ENCODE measurements around the gene MON1B. TPM values are rescaled to one million over a fixed set of nuclear protein-coding genes. Genes with fewer than 3 reads are reported as not detected.

The MON1B gene
- total RNA-seq, 1 donor from 2014 or later, result 70.7 TPM

DNA sequence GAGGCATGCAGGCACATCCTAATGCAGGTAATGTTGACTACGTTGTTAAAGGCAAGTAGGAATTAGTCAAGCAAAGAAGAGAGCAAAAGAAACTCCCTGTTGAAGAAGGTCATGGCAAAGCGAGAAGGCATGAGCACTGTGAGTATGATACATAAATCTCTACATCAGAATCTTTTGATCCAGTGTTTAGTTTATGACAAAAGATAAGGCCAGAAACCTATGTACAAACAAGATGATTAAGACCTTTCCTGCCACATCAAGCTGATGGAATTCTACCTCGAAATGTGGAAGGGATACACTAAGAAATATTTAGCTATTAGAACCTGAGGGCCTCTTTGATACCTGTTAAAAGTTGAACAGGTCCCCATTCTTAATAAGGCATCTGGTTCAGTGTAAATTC lies 28.4 kb downstream of the MON1B start:
- Mint-ChIP-seq H3K4me3 (no peak overlapping the region), H3K27ac (no peak overlapping the region)

DNA sequence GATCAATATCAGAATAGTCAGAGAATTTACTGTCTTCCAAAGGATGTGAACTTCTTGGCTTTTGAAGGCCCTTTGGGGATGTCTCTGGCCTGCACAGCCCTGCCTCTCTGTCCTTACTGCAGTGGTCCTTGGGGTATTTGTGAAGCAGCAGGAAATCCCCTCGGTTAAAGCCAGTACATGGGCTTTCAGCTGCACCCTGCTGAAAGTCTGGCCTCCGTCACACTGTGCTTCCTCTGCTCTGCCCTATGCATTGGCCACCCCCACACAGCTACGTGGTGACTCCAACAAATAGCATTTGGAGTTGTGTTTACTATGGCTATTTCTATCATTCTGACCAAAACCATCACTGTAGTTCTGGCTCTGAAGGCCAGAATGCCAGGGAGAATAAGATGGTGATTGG lies 29.4 kb downstream of the MON1B start:
- TF ChIP-seq CTCF (IDR thresholded peaks at IDR 0.05), result no peak
- intact Hi-C loops (cut with micrococcal nuclease), result no loop called here
- no peak overlapping the region for H3K4me3 Mint-ChIP-seq

More for the DNA sequence above, 28.4 kb downstream of the MON1B start:
- ChIA-PET POLR2A (no interaction called here), CTCF (no interaction called here)
- no peaks in the 10 kb centered on the region for H3K9me3 Mint-ChIP-seq
- H3K4me1 Mint-ChIP-seq, result no peaks in the 10 kb centered on the region
- DNase-seq (no peak), ATAC-seq (ENCODE audit: low read depth) (no peak)
- TF ChIP-seq CTCF (IDR thresholded peaks at IDR 0.05), result no peak
- intact Hi-C loops (cut with micrococcal nuclease), result no loop called here
- H3K27me3 Mint-ChIP-seq, result no peaks in the 10 kb centered on the region
- no peaks in the 10 kb centered on the region for H3K36me3 Mint-ChIP-seq (ENCODE audit: low read depth)

GRCh38 chr16:77221482-77221881 lies 30.5 kb downstream of the MON1B start:
- TF ChIP-seq CTCF (IDR thresholded peaks at IDR 0.05), result no peak
- Mint-ChIP-seq H3K4me1 (no peaks in the 10 kb centered on the region), H3K36me3 (ENCODE audit: low read depth) (no peaks in the 10 kb centered on the region), H3K4me3 (no peak overlapping the region), H3K9me3 (no peaks in the 10 kb centered on the region), H3K27ac (no peak overlapping the region), H3K27me3 (no peaks in the 10 kb centered on the region)
- CTCF ChIA-PET, result interaction anchor here (0.7 kb wide), 1 partner anchor 56 kb away, joined by 3 read pairs; no protein-coding TSS in a partner anchor
- intact Hi-C loops (cut with micrococcal nuclease), result no loop called here
- no peak for ATAC-seq (ENCODE audit: low read depth)
- POLR2A ChIA-PET, result interaction anchor here (0.6 kb wide), 1 partner anchor 31 kb away, joined by 6 read pairs; no protein-coding TSS in a partner anchor
- DNase-seq, result no peak

More for the DNA sequence above, 29.4 kb downstream of the MON1B start:
- H3K9me3 Mint-ChIP-seq, result no peaks in the 10 kb centered on the region
- no peaks in the 10 kb centered on the region for H3K27me3 Mint-ChIP-seq
- ATAC-seq (ENCODE audit: low read depth), result no peak
- no peaks in the 10 kb centered on the region for H3K36me3 Mint-ChIP-seq (ENCODE audit: low read depth)
- no peak for DNase-seq
- H3K4me1 Mint-ChIP-seq, result no peaks in the 10 kb centered on the region
- ChIA-PET POLR2A (no interaction called here), CTCF (no interaction called here)
- no peak overlapping the region for H3K27ac Mint-ChIP-seq

- Mint-ChIP-seq H3K36me3 (ENCODE audit: low read depth) (no peaks in the 10 kb centered on the region), H3K9me3 (no peaks in the 10 kb centered on the region), H3K4me1 (no peaks in the 10 kb centered on the region), H3K27me3 (no peaks in the 10 kb centered on the region), H3K27ac (no peak overlapping the region), H3K4me3 (no peak overlapping the region)
- ATAC-seq (ENCODE audit: low read depth) (no peak), DNase-seq (no peak)
- POLR2A ChIA-PET, result no interaction called here
- CTCF ChIA-PET, result interaction anchor here (0.7 to 1.2 kb wide), 3 partner anchors 8 to 862 kb away, joined by 3 read pairs; no protein-coding TSS in a partner anchor
- no peak for TF ChIP-seq CTCF (IDR thresholded peaks at IDR 0.05)
- intact Hi-C loops (cut with micrococcal nuclease), result no loop called here
These were observed 32.2 kb downstream of the MON1B start for GRCh38 chr16:77223184-77223583.

- Mint-ChIP-seq H3K4me1 (no peaks in the 10 kb centered on the region), H3K4me3 (no peak overlapping the region), H3K27ac (no peak overlapping the region), H3K36me3 (ENCODE audit: low read depth) (no peaks in the 10 kb centered on the region), H3K9me3 (no peaks in the 10 kb centered on the region), H3K27me3 (peaks cover 5% of the 10 kb centered on the region)
- ChIA-PET POLR2A (no interaction called here), CTCF (no interaction called here)
- intact Hi-C loops (cut with micrococcal nuclease), result no loop called here
- DNase-seq, result no peak
- TF ChIP-seq CTCF (IDR thresholded peaks at IDR 0.05), result no peak
- no peak for ATAC-seq (ENCODE audit: low read depth)
These were observed 34.2 kb downstream of the MON1B start for GRCh38 chr16:77225182-77225581.

Data from activated B cell treated with CpG ODN at 0.5 μM for 24 hours (primary cell).